Brain microvascular endothelial cell (primary cell): ENCODE measurements around the gene ABHD2.

Experiments
- DNase-seq: peaks from one replicate; pipeline ENCODE4 v3.0.0-alpha.2; 2020
- H3K27ac ChIP-seq: fragments of 250-450 bp; sonication (Bioruptor Pico); 2 replicates; pipeline ENCODE4 v1.5.1; 2020; ENCODE audit warnings: mild to moderate bottlenecking, moderate library complexity
- H3K27me3 ChIP-seq: fragments of 250-450 bp; sonication (Bioruptor Pico); replicated peaks from 2 replicates; pipeline ENCODE4 v1.5.1; 2020; ENCODE audit warnings: mild to moderate bottlenecking
- H3K36me3 ChIP-seq: fragments of 250-450 bp; sonication (Bioruptor Pico); replicated peaks from 2 replicates; pipeline ENCODE4 v1.5.1; 2020; ENCODE audit warnings: mild to moderate bottlenecking
- H3K4me3 ChIP-seq: 2 replicates; pipeline ENCODE4 v1.5.1; 2011; ENCODE audit warnings: low read depth, mild to moderate bottlenecking, control low read depth, low read length, moderate library complexity
- in situ Hi-C: cut with HindIII; loops from 2 replicates; pipeline ENCODE4 v1.10.0; 2017; ENCODE audit warnings: low sequenced_read_pairs, low pct_ligation_motif_present
- TF ChIP-seq, protein P1 (sequence below): IDR thresholded peaks from 2 replicates; pipeline ENCODE4 v1.5.1; 2011; ENCODE audit warnings: low read depth, mild to moderate bottlenecking, moderate library complexity, low read length, control low read depth, inconsistent platforms; ENCODE audit errors: missing control alignments

The ABHD2 gene

GRCh38 chr15:89087161-89087829, 961 bp upstream of the ABHD2 start:
- in situ Hi-C loops: no loop called here
- H3K27me3 ChIP-seq: no peaks in the 10 kb centered on the region
- peak overlapping the region; percentile 72 for H3K27ac ChIP-seq
- DNase-seq: no peak
- H3K4me3 ChIP-seq: peak overlapping the region; percentile 27
- H3K36me3 ChIP-seq: no peaks in the 10 kb centered on the region
- TF ChIP-seq, protein P1, sequence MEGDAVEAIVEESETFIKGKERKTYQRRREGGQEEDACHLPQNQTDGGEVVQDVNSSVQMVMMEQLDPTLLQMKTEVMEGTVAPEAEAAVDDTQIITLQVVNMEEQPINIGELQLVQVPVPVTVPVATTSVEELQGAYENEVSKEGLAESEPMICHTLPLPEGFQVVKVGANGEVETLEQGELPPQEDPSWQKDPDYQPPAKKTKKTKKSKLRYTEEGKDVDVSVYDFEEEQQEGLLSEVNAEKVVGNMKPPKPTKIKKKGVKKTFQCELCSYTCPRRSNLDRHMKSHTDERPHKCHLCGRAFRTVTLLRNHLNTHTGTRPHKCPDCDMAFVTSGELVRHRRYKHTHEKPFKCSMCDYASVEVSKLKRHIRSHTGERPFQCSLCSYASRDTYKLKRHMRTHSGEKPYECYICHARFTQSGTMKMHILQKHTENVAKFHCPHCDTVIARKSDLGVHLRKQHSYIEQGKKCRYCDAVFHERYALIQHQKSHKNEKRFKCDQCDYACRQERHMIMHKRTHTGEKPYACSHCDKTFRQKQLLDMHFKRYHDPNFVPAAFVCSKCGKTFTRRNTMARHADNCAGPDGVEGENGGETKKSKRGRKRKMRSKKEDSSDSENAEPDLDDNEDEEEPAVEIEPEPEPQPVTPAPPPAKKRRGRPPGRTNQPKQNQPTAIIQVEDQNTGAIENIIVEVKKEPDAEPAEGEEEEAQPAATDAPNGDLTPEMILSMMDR: no peak

GRCh38 chr15:89088605-89089315, 504 bp downstream of the ABHD2 start:
- DNase-seq: no peak
- H3K27me3 ChIP-seq: no peaks in the 10 kb centered on the region
- TF ChIP-seq, protein P1: no peak
- peak overlapping the region; percentile 89 for H3K4me3 ChIP-seq
- in situ Hi-C loops: no loop called here
- peak overlapping the region; percentile 68 for H3K27ac ChIP-seq
- H3K36me3 ChIP-seq: no peaks in the 10 kb centered on the region

DNA sequence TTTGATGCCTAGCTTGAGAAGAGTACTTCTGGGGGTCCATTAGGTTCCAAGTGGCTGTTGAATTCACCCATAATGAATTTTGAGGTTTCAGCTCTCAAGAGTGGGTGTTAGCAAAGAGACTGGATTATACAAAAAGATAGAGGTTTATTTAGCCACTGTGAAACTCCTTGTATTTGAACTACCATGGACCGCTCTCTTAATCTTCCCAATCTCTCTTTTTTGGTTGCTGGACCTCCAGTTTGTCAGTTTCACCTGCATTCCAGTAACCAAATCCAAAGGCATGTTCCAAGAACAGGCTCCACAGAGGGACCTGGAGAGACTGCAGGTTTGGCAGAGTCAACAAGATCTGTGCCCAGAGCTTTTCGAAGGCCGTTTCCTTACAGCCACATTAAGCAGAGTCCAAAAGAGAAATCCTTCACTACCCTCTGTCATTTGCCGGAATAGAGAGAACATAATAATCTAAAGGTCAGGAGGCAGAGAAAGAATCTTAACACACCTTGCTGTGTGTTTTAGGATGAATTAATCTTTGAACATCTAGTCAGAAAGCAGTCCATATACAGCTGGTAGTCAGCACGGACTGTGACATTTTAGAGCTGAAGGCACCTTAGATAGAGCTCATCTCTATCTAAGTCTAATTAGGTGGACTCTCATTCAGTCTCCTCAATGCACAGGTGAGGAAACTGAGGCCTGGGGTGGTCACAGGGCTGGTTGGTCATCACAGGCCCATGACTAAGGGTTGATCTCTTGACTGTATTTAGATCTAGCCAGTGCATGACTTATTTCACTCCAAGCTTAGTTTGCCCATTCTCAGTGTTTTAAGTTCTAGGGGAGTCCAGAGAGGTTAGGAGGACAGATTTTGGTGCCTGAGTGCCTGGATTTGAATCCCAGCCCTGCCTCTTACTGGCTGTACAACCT, 1.3 kb downstream of the ABHD2 start:
- TF ChIP-seq, protein P1: no peak
- H3K4me3 ChIP-seq: peak overlapping the region; percentile 89
- no peaks in the 10 kb centered on the region for H3K27me3 ChIP-seq
- H3K27ac ChIP-seq: no peak overlapping the region
- H3K36me3 ChIP-seq: no peaks in the 10 kb centered on the region
- no peak for DNase-seq
- in situ Hi-C loops: no loop called here

- no peaks in the 10 kb centered on the region for H3K36me3 ChIP-seq
- H3K27me3 ChIP-seq: no peaks in the 10 kb centered on the region
- peak; percentile 80 for DNase-seq
- in situ Hi-C loops: no loop called here
- TF ChIP-seq, protein P1: peak; percentile 32
- peak overlapping the region; percentile 67 for H3K27ac ChIP-seq
- H3K4me3 ChIP-seq: peak overlapping the region; percentile 30
Observed at GRCh38 chr15:89090791-89091626, 2.8 kb downstream of the ABHD2 start.

DNA sequence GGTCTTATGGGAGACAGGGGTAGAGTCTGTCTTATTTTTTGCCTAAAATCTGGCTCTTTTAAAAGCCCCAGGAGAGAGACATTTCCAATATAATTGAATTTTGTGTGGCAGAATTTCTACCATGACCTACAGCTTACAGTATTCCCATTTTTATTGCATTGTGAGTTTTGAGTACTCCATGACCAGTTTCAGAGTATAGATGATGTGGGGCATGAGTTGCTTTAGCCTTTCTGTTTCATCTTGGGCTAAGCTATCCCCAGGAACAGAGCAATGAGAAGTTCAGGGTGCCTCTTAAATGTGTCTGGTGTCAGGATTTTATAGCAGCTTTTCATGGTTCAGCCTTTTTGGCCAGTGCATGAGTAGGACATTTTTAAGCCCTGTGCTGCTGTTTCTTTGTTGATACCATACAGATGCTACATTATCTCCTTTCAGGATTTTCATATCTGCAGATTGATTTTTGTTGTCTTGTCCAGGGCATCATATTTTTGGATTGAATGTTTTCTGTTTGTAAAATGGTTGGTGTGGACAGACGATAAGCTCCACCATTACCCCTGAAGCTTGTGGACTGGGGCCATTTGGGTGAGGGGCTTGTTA, 3.5 kb downstream of the ABHD2 start:
- Histone ChIP-seq H3K27me3 (no peaks in the 10 kb centered on the region), H3K27ac (peak overlapping the region; percentile 67), H3K4me3 (peak overlapping the region; percentile 30), H3K36me3 (no peaks in the 10 kb centered on the region)
- DNase-seq: no peak
- TF ChIP-seq, protein P1: no peak
- in situ Hi-C loops: no loop called here
